Sigmoid colon (tissue), 7 donors: ENCODE measurements around the gene SEMA6B. TPM values are rescaled to one million over a fixed set of nuclear protein-coding genes. Genes with fewer than 3 reads are reported as not detected.

ENCODE experiments used
- DNase-seq: peaks from one replicate; pipeline ENCODE4 v3.0.0-alpha.2; 2019
- H3K27ac ChIP-seq, 4 donors: fragments of 200-600 bp; sonication (generic); one replicate each; pipeline ENCODE4 v1.5.1; 2016 to 2019; ENCODE audit warnings: mild to moderate bottlenecking in 1 of 4
- H3K27me3 ChIP-seq, 3 donors: fragments of 200-600 bp; sonication (generic); one replicate each; pipeline ENCODE4 v1.5.1; 2019; ENCODE audit warnings: mild to moderate bottlenecking in 1 of 3
- H3K36me3 ChIP-seq, 4 donors: fragments of 200-600 bp; sonication (generic); one replicate each; pipeline ENCODE4 v1.5.1; 2016 to 2019
- H3K4me1 ChIP-seq, 4 donors: fragments of 200-600 bp; sonication (generic); one replicate each; pipeline ENCODE4 v1.5.1; 2017 to 2019
- H3K4me3 ChIP-seq, 4 donors: fragments of 200-600 bp; sonication (generic); one replicate each; pipeline ENCODE4 v1.5.1; 2017 to 2019; ENCODE audit warnings: mild to moderate bottlenecking in 2 of 4, moderate library complexity in 1 of 4
- H3K9me3 ChIP-seq, 4 donors: fragments of 200-600 bp in 3 of 4; sonication (generic) in 3 of 4; one replicate each; pipeline versions ENCODE4 v1.5.1 to v1.6.1; 2013 to 2019
- EP300 ChIP-seq, 4 donors: sonication (generic); formaldehyde crosslinking; IDR thresholded peaks; one replicate each; pipeline ENCODE4 v1.6.1; 2017; ENCODE audit warnings: antibody characterized with exemption in 4 of 4
- POLR2A ChIP-seq, 2 donors: fragments of 450-650 bp; IDR thresholded peaks; one replicate each; pipeline ENCODE4 v1.6.1; 2016; ENCODE audit warnings: antibody characterized with exemption in 2 of 2, mild to moderate bottlenecking in 2 of 2, moderate library complexity in 2 of 2
- POLR2AphosphoS5 ChIP-seq, 4 donors: sonication (generic); formaldehyde crosslinking; IDR thresholded peaks; one replicate each; pipeline ENCODE4 v1.6.1; 2017; ENCODE audit warnings: antibody characterized with exemption in 4 of 4
- WGBS, 2 donors: extraction: QIAGEN DNeasy Blood & Tissue Kit; methylation state at CpG; one replicate each; pipeline ENCODE4 v1.1.7; 2013; 5-methylcytosine and 5-hydroxymethylcytosine counted together
- intact Hi-C: fragments of 100-400 bp; cut with DNase I; formaldehyde crosslinking; loops from one replicate; pipeline ENCODE4 v1.15.1; 2023
- polyA plus RNA-seq, 3 donors: library from polyadenylated mRNA; stranded (reverse); fragments of 200-250 nt; gene quantifications; one replicate each; pipeline ENCODE4 v1.2.3, GENCODE V29; 2013
- total RNA-seq, 4 donors: library from RNA; depleted of rRNA; stranded (reverse); fragments of >200 nt; gene quantifications; one replicate each; pipeline ENCODE4 v1.1.0, GENCODE V29; 2016
- TF ChIP-seq, protein P1 (sequence below), 4 experiments: fragments of 450-650 bp in 3 of 4; fragments of 200-600 bp in 1 of 4; IDR thresholded peaks; one replicate each; pipeline ENCODE4 v1.5.1; 2016 to 2019; ENCODE audit warnings: antibody characterized with exemption in 4 of 4, mild to moderate bottlenecking in 3 of 4, moderate library complexity in 2 of 4
- donor health status: healthy with polysubstance abuse.
- donor health status: Bipolar disorder and iron deficiency.
- donor health status: healthy.

SEMA6B gene
- total RNA-seq (1 to 10 TPM; 1.1 to 5.7 (median 1.6) TPM), polyA plus RNA-seq (10 to 100 TPM in 1 of 3 donors, 1 to 10 TPM in 1, under 1 TPM in 1; 0.60 to 16.9 (median 4.7) TPM)

DNA sequence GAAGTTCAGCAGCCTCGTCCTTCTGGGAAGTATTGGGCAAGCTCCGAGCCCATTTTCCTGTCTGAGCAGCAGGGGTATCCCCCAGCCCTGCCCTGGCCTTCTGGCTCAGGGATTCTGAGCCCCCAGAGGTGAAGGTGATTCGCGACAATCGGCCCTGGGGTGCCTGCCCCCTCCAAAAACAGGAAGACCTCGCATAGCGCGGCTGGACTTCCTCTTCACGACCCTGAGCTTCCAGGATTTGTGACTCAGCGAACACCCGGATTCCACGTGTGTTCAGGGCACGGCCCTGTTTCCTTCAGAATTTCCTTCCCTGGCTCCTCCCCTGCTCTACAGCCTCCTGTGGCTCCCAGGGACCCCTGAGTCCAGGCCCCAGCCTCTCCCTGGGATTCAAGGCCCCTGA, at the start of gene SEMA6B:
Gene SEMA6B (minus strand): TSS at position 116 of the 400 bp plus-strand sequence. CDS start 1,227 bp downstream, outside the sequence.
- intact Hi-C loops = loop anchor here (5.0 kb wide), 1 partner anchor 78 kb away; the partner anchor contains the start of gene TNFAIP8L1
- H3K9me3 ChIP-seq = no peaks in the 10 kb centered on the region
- DNase-seq = no peak
- 54 to 60% methylated on average over 13 of the region's 13 CpGs for WGBS, 2 donors
- TF ChIP-seq, protein P1, sequence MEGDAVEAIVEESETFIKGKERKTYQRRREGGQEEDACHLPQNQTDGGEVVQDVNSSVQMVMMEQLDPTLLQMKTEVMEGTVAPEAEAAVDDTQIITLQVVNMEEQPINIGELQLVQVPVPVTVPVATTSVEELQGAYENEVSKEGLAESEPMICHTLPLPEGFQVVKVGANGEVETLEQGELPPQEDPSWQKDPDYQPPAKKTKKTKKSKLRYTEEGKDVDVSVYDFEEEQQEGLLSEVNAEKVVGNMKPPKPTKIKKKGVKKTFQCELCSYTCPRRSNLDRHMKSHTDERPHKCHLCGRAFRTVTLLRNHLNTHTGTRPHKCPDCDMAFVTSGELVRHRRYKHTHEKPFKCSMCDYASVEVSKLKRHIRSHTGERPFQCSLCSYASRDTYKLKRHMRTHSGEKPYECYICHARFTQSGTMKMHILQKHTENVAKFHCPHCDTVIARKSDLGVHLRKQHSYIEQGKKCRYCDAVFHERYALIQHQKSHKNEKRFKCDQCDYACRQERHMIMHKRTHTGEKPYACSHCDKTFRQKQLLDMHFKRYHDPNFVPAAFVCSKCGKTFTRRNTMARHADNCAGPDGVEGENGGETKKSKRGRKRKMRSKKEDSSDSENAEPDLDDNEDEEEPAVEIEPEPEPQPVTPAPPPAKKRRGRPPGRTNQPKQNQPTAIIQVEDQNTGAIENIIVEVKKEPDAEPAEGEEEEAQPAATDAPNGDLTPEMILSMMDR (IDR thresholded peaks at IDR 0.05) = no peak
- peak in 2 of 4 donors; percentile 17 to 70 for TF ChIP-seq EP300 (IDR thresholded peaks at IDR 0.05)
- TF ChIP-seq POLR2AphosphoS5 (IDR thresholded peaks at IDR 0.05) = peak in 2 of 4 donors; percentile 48 to 73
- TF ChIP-seq POLR2A (IDR thresholded peaks at IDR 0.05) = no peak
- H3K36me3 ChIP-seq = no peaks in the 10 kb centered on the region
- peak within 1 kb of the TSS in 3 of 4 donors; percentile 14 to 35 (median 21) for H3K4me3 ChIP-seq
- H3K4me1 ChIP-seq = peaks cover 0 to 7% (median 5%) of the 10 kb centered on the region in 4 donors
- H3K27me3 ChIP-seq = no peaks in the 10 kb centered on the region
- peak within 1 kb of the TSS in 3 of 4 donors; percentile 45 to 57 (median 50) for H3K27ac ChIP-seq

DNA sequence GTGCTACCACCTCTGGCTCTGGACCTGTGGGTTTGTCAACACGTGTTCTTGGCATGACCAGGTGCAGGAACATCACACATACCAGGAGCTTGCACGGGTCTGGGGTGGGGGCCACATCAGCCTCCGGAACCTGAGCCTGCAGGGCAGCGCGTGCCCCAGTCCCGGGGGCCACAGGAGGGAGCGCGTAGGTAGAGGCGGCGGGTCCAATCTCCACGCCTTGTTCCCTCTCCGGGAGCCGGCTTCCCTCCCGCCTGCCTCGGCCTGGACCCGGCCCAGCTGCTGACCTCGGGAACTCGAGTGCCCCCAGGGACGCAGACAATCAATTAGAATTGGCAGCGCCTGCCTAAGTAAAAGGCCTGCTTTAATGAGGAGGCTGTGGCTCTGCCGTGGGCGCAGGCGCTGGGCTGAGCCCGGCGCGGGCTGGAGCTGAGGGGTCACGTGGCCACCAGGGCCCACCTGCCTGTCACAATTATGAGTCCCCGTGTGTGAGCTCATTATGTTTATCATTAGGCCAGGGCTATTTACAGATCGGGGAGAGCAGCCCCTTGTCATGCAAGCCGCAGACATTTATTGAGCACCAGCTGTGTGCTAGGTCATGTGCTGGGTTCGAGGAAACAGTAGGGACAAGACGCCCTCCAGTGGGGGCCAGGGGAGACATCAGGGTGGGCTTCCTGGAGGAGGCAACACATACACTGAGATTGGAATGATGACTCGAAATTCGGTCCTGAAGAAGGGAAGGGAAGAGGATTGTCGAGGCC, 47.6 kb upstream of the SEMA6B start:
- DNase-seq = no peak
- intact Hi-C loops = no loop called here
- no peaks in the 10 kb centered on the region for H3K36me3 ChIP-seq
- H3K9me3 ChIP-seq = no peaks in the 10 kb centered on the region
- 11 to 13% methylated on average over 35 of the region's 35 CpGs for WGBS, 2 donors
- H3K27ac ChIP-seq = no peak overlapping the region
- H3K27me3 ChIP-seq = peaks cover 10 to 38% (median 20%) of the 10 kb centered on the region in 3 donors
- TF ChIP-seq EP300 (IDR thresholded peaks at IDR 0.05) = no peak
- TF ChIP-seq, protein P1 (IDR thresholded peaks at IDR 0.05) = no peak
- no peak for TF ChIP-seq POLR2AphosphoS5 (IDR thresholded peaks at IDR 0.05)
- TF ChIP-seq POLR2A (IDR thresholded peaks at IDR 0.05) = no peak
- peaks cover 0 to 6% (median 5%) of the 10 kb centered on the region in 4 donors for H3K4me1 ChIP-seq
- no peak overlapping the region for H3K4me3 ChIP-seq

GRCh38 chr19:4606181-4606580, 46.7 kb upstream of the SEMA6B start:
- no peak overlapping the region for H3K27ac ChIP-seq
- no peaks in the 10 kb centered on the region for H3K36me3 ChIP-seq
- TF ChIP-seq POLR2AphosphoS5 (IDR thresholded peaks at IDR 0.05) (no peak), EP300 (IDR thresholded peaks at IDR 0.05) (no peak), POLR2A (IDR thresholded peaks at IDR 0.05) (no peak)
- TF ChIP-seq, protein P1 (IDR thresholded peaks at IDR 0.05) = no peak
- no peak for DNase-seq
- H3K27me3 ChIP-seq = peaks cover 10 to 42% (median 23%) of the 10 kb centered on the region in 3 donors
- H3K4me3 ChIP-seq = no peak overlapping the region
- H3K9me3 ChIP-seq = no peaks in the 10 kb centered on the region
- intact Hi-C loops = no loop called here
- 55 to 74% methylated on average over 5 of the region's 5 CpGs for WGBS, 2 donors
- peaks cover 0 to 6% (median 5%) of the 10 kb centered on the region in 4 donors for H3K4me1 ChIP-seq

DNA sequence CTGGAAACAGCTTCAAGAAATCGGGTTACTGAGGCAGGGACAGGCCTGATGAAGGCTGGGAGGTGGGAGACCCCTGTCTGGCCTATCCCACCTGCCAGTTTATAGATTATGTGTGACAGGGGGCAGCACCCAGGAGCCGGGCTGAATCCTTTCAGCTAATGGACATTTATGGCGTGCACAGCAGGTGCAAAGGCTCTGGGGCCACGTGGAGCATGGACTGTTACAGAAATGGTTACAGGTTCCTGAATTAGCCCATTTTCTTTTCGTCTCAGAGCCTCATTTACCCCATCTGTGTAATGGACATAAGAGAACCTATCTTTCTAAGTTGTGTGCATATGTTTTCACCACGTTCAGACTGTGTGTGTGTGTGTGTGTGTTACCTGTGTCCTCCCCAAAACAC, 45.4 kb upstream of the SEMA6B start:
- intact Hi-C loops = no loop called here
- Histone ChIP-seq H3K27ac (no peak overlapping the region), H3K4me1 (peaks cover 0 to 6% (median 5%) of the 10 kb centered on the region in 4 donors), H3K36me3 (no peaks in the 10 kb centered on the region), H3K9me3 (no peaks in the 10 kb centered on the region), H3K4me3 (no peak overlapping the region), H3K27me3 (peaks cover 10 to 53% (median 32%) of the 10 kb centered on the region in 3 donors)
- TF ChIP-seq POLR2AphosphoS5 (IDR thresholded peaks at IDR 0.05) (no peak), EP300 (IDR thresholded peaks at IDR 0.05) (no peak), POLR2A (IDR thresholded peaks at IDR 0.05) (no peak)
- 47 to 73% methylated on average over 6 of the region's 6 CpGs for WGBS, 2 donors
- DNase-seq = no peak

DNA sequence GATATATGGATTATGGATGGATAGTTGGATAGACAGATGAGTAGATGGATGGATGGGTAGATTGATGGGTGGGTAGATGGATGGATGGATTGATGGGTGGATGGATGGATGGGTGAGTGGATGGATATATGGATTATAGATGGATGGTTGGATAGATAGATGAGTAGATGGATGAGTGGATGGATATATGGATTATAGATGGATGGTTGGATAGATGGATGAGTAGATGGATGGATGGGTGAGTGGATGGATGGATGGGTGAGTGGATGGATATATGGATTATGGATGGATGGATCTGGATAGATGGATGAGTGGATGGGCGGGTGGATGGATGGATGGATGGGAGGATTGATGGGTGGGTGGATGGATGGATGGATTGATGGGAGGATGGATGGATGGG, 43.4 kb upstream of the SEMA6B start:
- H3K4me1 ChIP-seq = peaks cover 0 to 12% (median 10%) of the 10 kb centered on the region in 4 donors
- DNase-seq = no peak
- H3K4me3 ChIP-seq = no peak overlapping the region
- H3K27me3 ChIP-seq = peaks cover 26 to 73% (median 48%) of the 10 kb centered on the region in 3 donors
- TF ChIP-seq EP300 (IDR thresholded peaks at IDR 0.05) (no peak), POLR2A (IDR thresholded peaks at IDR 0.05) (no peak), POLR2AphosphoS5 (IDR thresholded peaks at IDR 0.05) (no peak)
- TF ChIP-seq, protein P1 (IDR thresholded peaks at IDR 0.05) = no peak
- WGBS, 2 donors = 95% methylated on average over 1 of the region's 1 CpG
- intact Hi-C loops = no loop called here
- no peaks in the 10 kb centered on the region for H3K36me3 ChIP-seq
- no peaks in the 10 kb centered on the region for H3K9me3 ChIP-seq
- no peak overlapping the region for H3K27ac ChIP-seq
